Hepatic stellate cell (primary cell): ENCODE data around the gene POLR2A.
"Not testable (repeated sequence)": the region's sequence is repeated elsewhere in the genome, so short reads cannot be mapped to it uniquely, and the experiment has no call there.

ENCODE experiments used
- DNase-seq: peaks from one replicate; pipeline ENCODE4 v3.0.0; 2011; ENCODE audit warnings: low spot score

POLR2A gene

DNA sequence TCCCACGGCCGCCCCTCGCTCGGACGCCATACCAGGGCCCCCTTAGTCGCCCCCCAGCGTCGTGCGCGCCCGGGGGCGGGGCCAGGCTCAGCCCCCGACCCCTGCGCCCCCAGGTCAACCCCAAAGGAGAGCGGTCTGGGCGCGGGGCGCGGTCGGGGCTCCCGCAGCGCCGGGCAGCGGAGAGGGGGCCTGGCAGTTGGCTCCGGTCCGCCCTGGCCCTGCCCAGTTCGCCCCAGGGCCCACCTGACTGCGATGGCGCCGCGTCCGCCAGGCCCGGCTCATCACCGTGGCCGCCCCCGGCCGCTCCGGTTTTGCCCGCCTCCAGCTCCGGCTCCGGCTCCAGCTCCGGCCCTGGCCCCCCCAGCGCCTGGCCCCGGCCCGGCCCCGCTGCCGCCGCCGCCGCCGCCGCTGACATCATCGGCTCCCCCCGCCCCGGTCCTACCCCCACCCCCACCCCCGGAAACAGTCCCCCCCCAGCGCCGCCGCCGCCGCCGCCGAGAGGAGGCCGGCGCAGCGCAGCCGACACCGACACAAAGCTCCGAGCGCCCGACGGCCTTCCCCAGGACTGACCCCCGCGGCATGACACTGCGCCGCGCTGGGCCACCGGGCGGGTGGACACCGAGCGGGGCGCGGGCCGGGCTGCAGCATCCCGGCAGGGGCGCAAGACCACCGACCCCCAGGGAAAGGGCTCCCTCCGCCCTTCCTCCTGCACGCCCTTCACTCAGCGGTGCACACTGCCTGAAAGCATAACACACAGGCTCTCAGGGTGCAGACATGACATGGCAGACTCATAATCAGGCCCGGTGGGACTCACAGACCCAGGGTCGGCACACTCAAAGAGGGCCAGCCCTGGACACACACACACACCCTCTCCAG, 4.7 kb upstream of the POLR2A start, which contains the start of gene ZBTB4:
Gene ZBTB4, minus strand, starts transcription at position 419 of the 876 bp plus-strand sequence. CDS start 12,830 bp downstream, outside the sequence.
- DNase-seq: peak; percentile 81

DNA sequence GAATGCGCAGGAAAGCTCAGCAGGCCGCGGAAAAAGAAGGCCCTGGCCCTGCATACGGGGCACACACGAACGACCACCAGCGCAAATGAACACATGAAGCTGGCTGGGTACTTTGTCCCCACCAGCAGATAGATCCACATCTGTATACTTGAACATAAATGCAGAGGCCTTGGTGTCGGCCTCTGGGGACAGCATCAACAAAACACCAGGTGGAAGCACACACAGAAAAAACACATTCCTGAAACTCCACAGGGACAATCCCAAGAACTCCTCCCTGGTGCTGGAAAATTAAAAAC, 4.1 kb upstream of the POLR2A start:
- DNase-seq: no peak

DNA sequence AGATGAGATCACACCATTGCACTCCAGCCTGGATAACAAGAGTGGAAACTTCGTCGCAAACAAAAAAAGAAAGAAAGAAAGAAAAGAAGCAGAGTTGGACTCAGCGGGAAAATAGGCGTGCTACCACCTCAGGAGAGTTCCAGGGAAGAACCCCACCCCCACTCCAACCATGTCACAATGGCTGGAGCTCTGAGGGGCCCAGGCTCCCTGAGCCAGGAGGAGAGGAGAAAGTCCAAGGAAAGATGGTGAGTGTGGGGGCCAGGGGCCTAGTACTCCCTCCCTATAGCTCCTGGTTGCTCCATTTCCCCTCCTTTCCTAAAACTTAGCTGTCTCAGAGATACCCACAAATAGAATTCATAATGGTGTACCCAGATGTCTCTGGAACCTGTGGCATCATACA, 2.9 kb upstream of the POLR2A start, which contains the start of gene SLC35G6:
Gene SLC35G6, plus strand, starts transcription at position 172 of the 400 bp plus-strand sequence. Its CDS starts 71 bp downstream, at position 243.
- not testable (repeated sequence) for DNase-seq

DNA sequence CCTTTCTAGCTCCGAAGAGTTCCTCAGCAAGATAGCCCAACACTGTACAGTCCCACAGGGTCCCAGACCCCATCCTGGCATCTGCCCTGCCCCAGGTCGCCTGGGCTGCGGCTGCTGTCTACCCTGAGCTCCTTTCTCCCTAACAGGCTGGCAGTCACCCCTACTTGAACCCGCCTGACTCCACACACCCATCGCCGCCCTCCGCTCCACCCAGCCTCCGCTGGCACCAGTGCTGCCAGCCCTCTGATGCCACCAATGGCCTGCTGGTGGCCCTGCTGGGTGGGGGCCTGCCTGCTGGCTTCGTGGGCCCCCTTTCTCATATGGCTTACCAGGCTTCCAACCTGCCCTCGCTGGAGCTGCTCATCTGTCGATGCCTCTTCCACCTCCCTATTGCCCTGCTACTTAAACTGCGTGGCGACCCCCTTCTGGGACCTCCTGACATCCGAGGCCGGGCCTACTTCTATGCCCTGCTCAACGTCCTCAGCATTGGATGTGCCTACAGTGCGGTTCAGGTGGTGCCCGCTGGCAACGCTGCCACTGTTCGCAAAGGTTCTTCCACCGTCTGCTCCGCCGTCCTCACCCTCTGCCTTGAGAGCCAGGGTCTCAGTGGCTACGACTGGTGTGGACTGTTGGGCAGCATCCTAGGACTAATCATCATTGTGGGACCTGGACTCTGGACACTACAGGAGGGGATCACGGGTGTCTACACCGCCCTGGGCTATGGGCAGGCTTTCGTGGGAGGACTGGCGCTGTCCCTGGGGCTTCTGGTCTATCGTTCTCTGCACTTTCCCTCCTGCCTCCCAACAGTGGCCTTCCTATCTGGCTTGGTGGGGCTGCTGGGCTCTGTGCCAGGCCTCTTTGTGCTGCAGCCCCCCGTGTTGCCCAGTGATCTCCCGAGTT, 2.1 kb upstream of the POLR2A start:
- DNase-seq: not testable (repeated sequence)

- not testable (repeated sequence) for DNase-seq
These were observed 1.5 kb upstream of the POLR2A start for GRCh38 chr17:7482742-7483088.

- peak; percentile 90 for DNase-seq
These were observed 705 bp upstream of the POLR2A start for GRCh38 chr17:7483255-7484066.

DNA sequence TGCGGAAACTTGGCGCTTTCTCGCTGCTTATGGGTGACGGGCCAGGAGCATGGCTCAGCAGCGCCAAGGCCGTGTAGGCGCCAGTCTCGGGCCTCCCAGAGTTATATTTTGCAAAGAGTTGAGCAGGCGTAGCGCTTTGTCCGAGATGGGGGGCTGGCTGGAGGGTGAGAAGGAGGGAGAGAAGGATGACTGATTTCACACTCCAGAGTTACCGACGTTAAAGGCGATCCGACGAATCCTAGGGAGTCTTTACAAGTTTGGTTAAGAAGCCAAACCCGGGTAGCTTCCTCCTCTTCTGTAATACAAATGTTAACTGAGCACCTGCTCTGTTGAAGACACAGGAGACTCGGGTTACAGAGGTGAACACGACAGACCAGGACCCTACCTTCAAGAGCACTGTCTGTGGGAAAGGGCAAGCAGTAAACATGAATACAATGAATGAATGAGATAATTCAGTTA, 782 bp downstream of the POLR2A start:
- no peak for DNase-seq

DNA sequence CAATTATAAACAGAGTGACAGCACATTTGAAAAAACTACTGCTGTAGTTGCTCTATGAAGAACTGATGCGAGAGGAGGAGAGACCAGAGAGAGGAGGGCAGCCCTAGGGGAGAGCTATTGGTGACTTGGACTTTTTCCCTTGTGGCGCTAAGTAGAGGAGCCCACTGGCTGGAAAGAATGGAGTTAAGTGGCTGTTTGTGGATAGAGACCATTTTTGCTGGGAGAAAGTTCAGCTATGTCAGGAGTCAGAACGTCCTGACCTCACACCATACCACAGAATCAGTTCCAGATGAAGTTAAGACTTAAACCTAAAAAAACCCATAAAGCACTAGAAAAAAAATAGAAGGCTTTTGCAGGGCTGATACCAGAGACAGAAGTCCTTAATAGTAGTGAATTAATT, 2.0 kb downstream of the POLR2A start:
- DNase-seq: peak; percentile 34

DNA sequence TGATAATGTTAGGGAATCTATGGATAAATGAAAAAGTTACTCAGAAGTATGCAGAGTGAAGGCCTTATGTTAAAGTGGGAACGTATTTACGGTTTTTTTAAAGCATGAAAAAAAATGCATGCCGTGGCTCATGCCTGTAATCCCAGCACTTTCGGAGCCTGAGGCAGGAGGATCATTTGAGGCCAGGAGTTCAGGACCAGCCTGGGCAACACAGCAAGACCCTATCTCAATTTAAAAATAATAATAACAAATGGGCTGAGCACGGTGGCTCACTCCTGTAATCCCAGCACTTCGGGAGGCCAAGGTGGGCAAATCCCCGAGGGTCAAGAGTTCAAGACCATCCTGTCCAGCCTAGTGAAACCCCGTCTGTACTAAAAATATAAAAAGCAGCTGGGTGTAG, 6.0 kb downstream of the POLR2A start:
- no peak for DNase-seq

DNA sequence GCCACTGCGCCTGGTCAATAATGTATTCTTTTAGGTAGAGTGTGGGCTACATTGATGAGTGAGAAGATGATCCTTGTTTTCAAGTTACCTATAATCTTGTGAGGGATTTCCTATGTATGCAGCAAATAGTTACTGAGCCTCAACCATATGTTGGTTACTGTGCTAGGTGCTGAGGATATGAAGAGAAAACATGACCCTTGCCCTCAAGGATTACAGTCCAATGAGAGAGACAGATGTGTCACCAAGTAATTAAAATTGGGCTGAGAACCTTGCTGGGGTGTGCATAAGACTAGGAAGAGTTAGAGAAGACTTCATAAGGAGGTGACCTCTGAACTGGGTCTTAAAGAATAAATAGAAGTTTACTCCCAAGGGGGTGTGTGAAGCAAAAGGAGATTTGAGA, 7.4 kb downstream of the POLR2A start:
- DNase-seq: no peak

GRCh38 chr17:7493941-7494340, 9.8 kb downstream of the POLR2A start:
- DNase-seq: no peak

- DNase-seq: no peak
These were observed 11.8 kb downstream of the POLR2A start for GRCh38 chr17:7495906-7496434.

GRCh38 chr17:7496470-7497183, 12.5 kb downstream of the POLR2A start:
- DNase-seq: no peak

DNA sequence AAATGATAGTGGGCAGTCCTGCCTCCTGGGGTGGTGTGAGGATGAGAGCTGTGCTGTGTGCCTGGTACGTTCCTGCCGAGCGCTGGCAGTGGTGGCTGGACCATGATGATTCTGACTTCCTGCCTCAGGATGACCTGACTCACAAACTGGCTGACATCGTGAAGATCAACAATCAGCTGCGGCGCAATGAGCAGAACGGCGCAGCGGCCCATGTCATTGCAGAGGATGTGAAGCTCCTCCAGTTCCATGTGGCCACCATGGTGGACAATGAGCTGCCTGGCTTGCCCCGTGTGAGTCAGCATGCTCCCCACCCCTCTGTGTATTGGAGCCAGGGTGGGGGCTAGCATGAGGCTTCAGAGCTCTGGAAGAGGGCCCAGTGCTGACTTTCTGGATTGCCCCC, 13.1 kb downstream of the POLR2A start:
- DNase-seq: no peak

GRCh38 chr17:7497636-7498035, 13.5 kb downstream of the POLR2A start:
- no peak for DNase-seq

- no peak for DNase-seq
These were observed 15.0 kb downstream of the POLR2A start for GRCh38 chr17:7499161-7499560.

DNA sequence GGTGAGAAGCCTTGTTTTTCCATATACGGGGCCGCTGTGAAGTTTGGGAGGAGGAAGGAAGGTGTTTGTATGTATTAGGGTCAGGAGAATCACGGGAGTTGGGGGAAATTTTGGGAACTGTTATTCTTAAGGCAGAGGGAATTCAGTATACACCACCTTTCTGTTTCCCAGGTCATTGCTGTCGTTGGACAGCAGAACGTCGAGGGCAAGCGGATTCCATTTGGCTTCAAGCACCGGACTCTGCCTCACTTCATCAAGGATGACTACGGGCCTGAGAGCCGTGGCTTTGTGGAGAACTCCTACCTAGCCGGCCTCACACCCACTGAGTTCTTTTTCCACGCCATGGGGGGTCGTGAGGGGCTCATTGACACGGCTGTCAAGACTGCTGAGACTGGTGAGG, 17.6 kb downstream of the POLR2A start:
- no peak for DNase-seq

DNA sequence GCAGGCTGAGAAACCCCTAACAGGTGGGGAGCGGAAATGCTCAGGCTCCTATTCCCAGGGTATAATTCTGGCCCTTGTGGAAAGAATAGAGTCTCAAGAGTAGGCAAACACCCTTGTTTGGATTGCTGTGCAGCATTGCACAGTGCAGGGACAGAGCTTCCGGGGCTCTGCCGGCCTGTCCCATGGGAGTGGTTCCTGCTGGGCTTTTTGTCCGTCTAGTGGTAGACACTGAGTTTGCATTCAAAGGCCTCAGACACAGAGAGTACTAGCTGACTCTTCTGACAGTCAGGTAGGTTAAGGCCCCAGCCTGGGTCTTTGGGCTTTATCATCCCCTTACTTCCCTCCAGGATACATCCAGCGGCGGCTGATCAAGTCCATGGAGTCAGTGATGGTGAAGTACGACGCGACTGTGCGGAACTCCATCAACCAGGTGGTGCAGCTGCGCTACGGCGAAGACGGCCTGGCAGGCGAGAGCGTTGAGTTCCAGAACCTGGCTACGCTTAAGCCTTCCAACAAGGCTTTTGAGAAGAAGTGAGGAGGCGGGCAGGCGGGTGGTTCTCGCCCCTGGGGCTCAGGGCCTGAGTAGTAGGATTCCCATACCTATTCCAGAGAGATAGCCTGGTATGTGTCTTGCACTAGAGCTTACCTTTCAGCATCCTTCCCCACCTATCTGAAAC, 18.1 kb downstream of the POLR2A start:
- no peak for DNase-seq

DNA sequence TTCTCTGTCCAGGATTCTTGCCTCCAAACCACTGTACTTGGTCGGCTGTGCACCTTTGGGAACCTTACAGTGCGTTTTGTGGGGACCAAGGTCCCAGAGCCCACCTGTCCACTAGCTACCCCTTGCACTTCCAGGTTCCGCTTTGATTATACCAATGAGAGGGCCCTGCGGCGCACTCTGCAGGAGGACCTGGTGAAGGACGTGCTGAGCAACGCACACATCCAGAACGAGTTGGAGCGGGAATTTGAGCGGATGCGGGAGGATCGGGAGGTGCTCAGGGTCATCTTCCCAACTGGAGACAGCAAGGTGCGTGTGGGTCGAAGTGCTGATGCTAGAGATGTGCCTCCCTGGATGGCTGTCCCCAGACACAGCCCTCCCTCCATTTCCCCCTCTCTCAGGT, 18.8 kb downstream of the POLR2A start:
- DNase-seq: no peak

- no peak for DNase-seq
These were observed 19.4 kb downstream of the POLR2A start for GRCh38 chr17:7503521-7503920.

DNA sequence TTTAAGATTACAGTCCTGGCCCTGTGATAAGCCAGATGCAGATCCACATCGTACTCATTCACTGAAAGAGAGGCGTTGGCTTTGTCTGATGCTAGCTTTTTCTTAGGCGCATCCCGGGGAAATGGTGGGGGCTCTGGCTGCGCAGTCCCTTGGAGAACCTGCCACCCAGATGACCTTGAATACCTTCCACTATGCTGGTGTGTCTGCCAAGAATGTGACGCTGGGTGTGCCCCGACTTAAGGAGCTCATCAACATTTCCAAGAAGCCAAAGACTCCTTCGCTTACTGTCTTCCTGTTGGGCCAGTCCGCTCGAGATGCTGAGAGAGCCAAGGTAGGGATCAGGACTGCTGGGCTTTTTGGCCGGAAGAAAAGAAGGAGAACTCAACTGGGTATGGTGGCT, 24.0 kb downstream of the POLR2A start:
- no peak for DNase-seq
